Measurements from ENCODE around the gene CCIN.

Gene CCIN

DNA sequence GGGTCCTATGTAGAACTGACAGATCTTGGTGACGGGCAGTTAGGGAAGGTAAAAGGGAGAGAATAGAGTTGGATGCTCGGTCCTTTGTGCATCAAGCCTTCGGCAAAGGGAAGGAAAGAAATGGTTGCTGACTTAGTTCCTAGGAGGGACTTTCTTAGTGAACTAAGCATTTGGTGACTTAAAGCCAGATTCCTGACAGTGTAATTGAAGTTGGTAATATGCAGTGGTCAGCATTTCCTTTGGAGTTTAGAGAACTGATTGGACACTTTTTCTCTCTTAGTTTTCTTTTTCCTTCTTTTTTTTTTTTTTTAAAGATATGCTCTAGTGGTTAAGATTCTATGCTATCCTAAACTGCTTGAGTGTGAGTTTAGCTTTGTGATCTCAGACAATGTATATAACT is 23.8 kb downstream of the CCIN start:
- no peak for DNase-seq

- no peak for DNase-seq
Observed at GRCh38 chr9:36194326-36195000, 25.3 kb downstream of the CCIN start.

- DNase-seq, result no peak
Observed at GRCh38 chr9:36204906-36205547, 35.8 kb downstream of the CCIN start.

DNA sequence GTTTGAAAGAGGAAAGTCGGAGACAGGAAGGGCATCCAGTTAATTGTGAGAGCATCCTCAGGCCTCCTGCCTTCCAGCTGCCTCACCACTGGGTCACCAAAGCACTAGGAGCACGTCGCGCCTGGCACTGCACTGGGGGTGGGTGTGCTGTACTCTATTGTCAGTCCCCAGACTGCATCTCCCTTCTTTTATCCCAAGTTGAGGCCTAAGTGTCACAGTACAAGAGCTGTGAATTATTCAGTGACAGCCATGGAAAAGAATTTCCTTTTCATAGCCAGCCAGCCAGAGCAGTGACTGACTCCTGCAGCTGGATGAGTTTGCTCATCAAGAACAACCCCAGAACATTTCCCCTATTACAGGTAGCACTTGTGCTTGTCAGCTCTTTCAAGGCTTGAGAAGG is 37.8 kb downstream of the CCIN start:
- DNase-seq, result no peak

DNA sequence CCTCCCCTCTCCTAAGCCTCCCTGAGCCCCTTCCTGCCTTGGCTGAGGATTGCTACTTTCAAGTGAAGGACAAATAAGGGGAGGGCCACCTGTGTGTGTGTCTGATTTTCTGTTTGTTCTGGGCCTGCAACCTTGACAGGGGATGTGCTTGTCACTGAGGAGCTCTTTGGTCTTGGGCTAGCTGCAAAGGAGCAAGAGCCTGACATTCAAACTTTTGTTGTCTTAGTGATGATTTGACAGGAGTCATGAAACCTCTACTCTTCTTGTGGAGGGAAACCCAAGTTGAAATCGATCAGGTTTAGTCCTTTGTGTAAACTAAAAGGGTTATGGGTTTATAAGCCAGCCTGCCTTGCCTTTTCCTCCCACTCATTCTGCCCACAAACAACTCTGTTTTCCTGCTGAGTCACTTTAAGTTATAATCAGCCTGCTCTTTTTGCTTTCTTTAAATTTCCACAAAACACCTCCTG is 38.4 kb downstream of the CCIN start:
- no peak for DNase-seq

GRCh38 chr9:36208521-36209253 is 39.5 kb downstream of the CCIN start:
- DNase-seq, result no peak

DNA sequence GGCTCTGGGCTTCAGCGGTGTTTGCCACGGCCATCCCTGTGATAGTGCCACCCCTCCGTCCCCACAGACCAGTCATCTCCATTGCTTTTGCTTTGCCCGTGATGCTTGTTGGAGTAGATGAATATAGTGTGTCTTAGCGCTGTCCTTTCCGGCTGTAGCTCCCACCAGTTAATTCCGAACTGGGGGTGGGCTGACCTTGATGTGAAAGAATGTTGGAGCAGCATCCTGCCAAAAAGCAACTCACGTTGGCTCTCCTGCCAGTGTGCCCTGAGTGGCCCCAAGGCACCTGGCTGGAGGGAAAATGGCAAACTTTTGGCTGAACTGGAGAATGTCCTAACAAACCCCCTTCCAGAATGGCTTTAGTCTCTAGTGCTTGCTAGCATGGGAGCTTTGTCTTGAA is 41.5 kb downstream of the CCIN start:
- DNase-seq, result no peak

GRCh38 chr9:36211510-36211909 is 42.3 kb downstream of the CCIN start:
- no peak for DNase-seq

DNA sequence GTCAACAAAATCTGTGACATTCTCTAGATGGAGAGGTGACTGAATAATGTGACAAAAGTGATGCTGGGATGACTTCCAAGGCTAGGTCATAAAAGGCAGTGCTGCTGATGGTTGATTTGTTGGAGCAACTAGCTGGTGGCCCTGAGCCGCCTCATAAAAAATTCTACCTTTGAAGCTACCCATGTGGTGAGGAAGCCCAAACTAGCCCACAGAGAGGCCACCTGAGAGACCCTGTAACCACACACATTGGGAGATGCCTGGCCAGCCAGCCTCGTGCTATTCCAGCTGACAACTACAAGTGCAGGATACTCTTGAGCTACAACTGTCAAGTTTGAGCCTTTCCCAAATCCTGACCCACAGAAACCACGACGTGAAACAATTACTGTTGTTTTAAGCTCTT is 44.2 kb downstream of the CCIN start:
- DNase-seq, result no peak

DNA sequence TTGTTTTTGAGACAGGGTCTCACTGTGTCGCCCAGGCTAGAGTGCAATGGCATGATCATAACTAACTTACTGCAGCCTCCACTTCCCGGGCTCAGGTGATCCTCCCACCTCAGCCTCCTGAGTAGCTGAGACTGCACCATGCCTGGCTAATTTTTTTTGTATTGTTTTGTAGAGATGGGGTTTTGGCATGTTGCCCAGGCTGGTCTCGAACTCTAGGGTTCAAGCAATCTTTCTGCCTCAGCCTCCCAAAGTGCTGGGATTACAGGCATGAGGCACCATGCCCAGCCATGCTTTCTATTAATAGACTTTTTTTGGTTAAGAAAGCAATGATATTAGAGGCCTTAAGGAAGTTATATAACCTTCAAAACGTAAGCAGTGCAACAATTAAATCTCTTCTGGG is 44.8 kb downstream of the CCIN start:
- no peak for DNase-seq

GRCh38 chr9:36214571-36214970 is 45.4 kb downstream of the CCIN start:
- DNase-seq, result no peak

DNA sequence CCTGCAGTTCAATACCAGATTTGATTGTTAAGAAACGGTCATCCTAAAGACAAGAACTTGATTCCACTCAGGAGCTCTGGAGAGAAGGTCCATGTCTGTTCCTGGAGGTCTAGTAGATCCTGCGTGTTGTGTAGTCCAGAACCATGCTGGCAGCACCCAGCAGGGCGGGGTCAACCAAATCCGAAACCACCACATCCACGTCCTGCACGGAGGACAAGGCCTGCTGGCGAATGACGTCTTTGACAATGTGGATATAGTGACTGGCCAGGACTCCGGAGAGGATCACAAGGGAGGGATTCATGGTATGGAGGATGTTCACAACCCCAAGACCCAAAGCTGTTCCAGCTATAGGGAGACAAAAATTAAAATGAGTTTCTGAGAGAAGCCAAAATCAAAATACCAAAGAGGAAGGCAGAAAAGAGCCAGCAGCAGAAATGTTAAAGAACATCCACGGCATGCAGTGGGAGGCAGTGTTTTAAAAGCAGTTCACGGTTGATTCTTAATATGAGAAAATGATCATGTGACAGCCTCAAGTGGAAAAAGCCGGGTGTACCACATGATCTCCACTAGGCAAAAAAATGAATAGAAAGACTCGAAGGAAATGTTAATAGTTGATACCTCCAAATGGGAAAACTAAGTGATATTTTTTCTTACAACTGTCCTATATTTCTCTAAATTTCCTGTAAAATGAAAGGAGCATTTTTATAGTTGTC is 48.2 kb downstream of the CCIN start:
- no peak for DNase-seq

- no peak for DNase-seq
Observed at GRCh38 chr9:36218011-36218410, 48.8 kb downstream of the CCIN start.

GRCh38 chr9:36218411-36218901 is 49.3 kb downstream of the CCIN start:
- no peak for DNase-seq
